HepG2 (cell line): ENCODE data around the gene CEP68. TPM values are rescaled to one million over a fixed set of nuclear protein-coding genes. Genes with fewer than 3 reads are reported as not detected.
A peak's percentile ranks its signal among the peaks of the same experiment; 100 is the strongest.

Experiments used
- ATAD3A ChIP-seq: sonication (generic); formaldehyde crosslinking; IDR thresholded peaks from 2 replicates; pipeline ENCODE4 v1.4.0; 2020; ENCODE audit warnings: missing genetic modification reagents
- ERF ChIP-seq: IDR thresholded peaks from 2 replicates; pipeline ENCODE4 v1.6.1; 2018; ENCODE audit warnings: missing biosample characterization, missing genetic modification reagents
- FIP1L1 ChIP-seq: fragments of 200-400 bp; formaldehyde crosslinking; IDR thresholded peaks from 2 replicates; pipeline ENCODE4 v1.6.1; 2018; ENCODE audit warnings: low read depth, mild to moderate bottlenecking, low read length, moderate library complexity, borderline replicate concordance; ENCODE audit not compliant: insufficient read depth
- HNRNPLL ChIP-seq: fragments of 200-400 bp; formaldehyde crosslinking; IDR thresholded peaks from 2 replicates; pipeline ENCODE4 v1.6.1; 2017; ENCODE audit warnings: mild to moderate bottlenecking, low read depth, low read length; ENCODE audit not compliant: poor library complexity, severe bottlenecking
- MED1 ChIP-seq: sonication (generic); formaldehyde crosslinking; IDR thresholded peaks from 2 replicates; pipeline ENCODE4 v1.4.0; 2020; ENCODE audit warnings: missing genetic modification reagents
- ONECUT2 ChIP-seq: sonication (generic); formaldehyde crosslinking; IDR thresholded peaks from 2 replicates; pipeline ENCODE4 v1.4.0; 2020; ENCODE audit warnings: missing genetic modification reagents
- PHF5A ChIP-seq: IDR thresholded peaks from one replicate; pipeline ENCODE4 v1.6.1; 2018; ENCODE audit warnings: low read depth, missing genetic modification reagents; ENCODE audit not compliant: unreplicated experiment
- PRDM4 ChIP-seq: sonication (generic); formaldehyde crosslinking; IDR thresholded peaks from 2 replicates; pipeline ENCODE4 v1.9.0; 2021; ENCODE audit warnings: missing genetic modification reagents, borderline replicate concordance
- UBTF ChIP-seq: sonication (generic); formaldehyde crosslinking; IDR thresholded peaks from 2 replicates; pipeline ENCODE4 v1.4.0; 2020; ENCODE audit warnings: mild to moderate bottlenecking, missing genetic modification reagents
- ZBTB38 ChIP-seq: sonication (generic); formaldehyde crosslinking; IDR thresholded peaks from 2 replicates; pipeline ENCODE4 v1.5.1; 2020; ENCODE audit warnings: mild to moderate bottlenecking, missing genetic modification reagents
- ZFP1 ChIP-seq: IDR thresholded peaks from 2 replicates; pipeline ENCODE4 v1.6.1; 2016
- ZFP36L2 ChIP-seq: sonication (generic); formaldehyde crosslinking; IDR thresholded peaks from 2 replicates; pipeline ENCODE4 v1.4.0; 2020; ENCODE audit warnings: missing genetic modification reagents
- ZNF790 ChIP-seq: sonication (generic); formaldehyde crosslinking; IDR thresholded peaks from 2 replicates; pipeline ENCODE4 v1.8.0; 2022; ENCODE audit warnings: missing genetic modification reagents, mild to moderate bottlenecking, borderline replicate concordance
- polyA plus RNA-seq, 8 experiments: library from polyadenylated mRNA; depleted of rRNA in 3 of 8; stranded (reverse) in 7 of 8; unstranded in 1 of 8; fragments of >200 nt; fragmentation: Illumina TruSeq in 4 of 8; extraction: Trizol in 4 of 8; gene quantifications; 2 replicates each; pipeline versions ENCODE4 v1.2.1 to v1.2.3, GENCODE V29; 2011 to 2016; ENCODE audit warnings: low read depth in 4 of 8, missing spikeins in 1 of 8, mixed read lengths in 1 of 8; ENCODE audit not compliant: insufficient read depth in 1 of 8
- total RNA-seq, 5 experiments: library from RNA; depleted of rRNA; stranded (reverse); fragments of >200 nt; fragmentation: Illumina TruSeq; extraction: Trizol; gene quantifications; 2 replicates each; pipeline ENCODE4 v1.2.3, GENCODE V29; 2016; ENCODE audit warnings: low read depth in 1 of 5
- TF ChIP-seq, protein P1 (sequence below): sonication (generic); formaldehyde crosslinking; IDR thresholded peaks from 2 replicates; pipeline ENCODE4 v1.4.0; 2020; ENCODE audit warnings: missing genetic modification reagents
- TF ChIP-seq, protein P2 (sequence below): fragments of 450-650 bp; IDR thresholded peaks from 2 replicates; pipeline ENCODE4 v1.6.1; 2017
- TF ChIP-seq, protein P3 (sequence below): sonication (generic); formaldehyde crosslinking; IDR thresholded peaks from 2 replicates; pipeline ENCODE4 v1.8.1; 2022; ENCODE audit warnings: low read depth, mild to moderate bottlenecking, missing genetic modification reagents
- TF ChIP-seq, protein P4 (sequence below): sonication (generic); formaldehyde crosslinking; IDR thresholded peaks from 2 replicates; pipeline ENCODE4 v1.4.0; 2020; ENCODE audit warnings: missing genetic modification reagents

Gene CEP68
- total and polyA plus RNA-seq, 2 of the 13 experiments (the other 11 are each of a cell fraction or from before 2014, with no cell fraction given) = 5.7 to 9.3 TPM

DNA sequence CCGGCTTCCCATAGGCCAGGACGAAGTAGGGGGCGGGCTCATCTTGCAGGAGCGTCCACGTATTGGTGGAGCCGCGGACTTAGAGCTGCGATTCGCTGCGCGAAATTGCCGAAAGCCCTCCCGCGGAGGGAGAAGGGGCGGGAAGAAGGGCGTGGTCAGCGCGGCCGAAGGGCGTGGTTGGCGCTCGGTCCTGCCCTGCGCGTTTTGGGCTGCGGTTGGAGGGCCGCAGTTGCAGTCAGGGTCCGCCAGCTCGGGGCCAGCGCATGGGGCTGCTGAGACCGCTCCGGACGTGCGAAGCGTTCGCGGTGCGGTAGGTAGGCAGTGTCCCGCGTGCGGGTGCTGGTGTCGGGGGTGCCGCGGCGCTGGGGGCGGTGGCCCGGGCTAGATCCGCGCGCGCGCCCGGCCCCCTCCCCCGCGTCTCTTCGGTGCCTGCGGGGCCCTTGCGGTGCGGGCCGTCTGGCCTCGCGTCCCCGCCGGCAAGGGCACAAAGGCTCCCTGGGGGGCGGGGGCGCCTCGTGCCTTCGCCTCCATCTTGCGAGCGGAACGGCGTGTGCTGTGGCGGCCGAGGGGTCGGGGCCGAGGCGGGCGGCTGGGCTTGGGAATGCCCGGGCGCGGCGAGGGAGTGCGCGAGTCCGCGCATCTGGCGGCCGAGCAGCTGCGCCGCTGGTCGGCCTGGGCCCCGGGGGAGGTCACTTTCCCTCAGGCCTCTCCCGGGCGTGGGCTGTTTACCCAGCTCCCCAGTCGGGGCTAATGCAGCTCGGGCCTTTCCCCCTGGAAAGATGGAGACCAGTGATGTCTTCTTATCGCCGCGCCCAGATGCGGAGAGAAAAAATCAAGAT is at the start of gene CEP68 (continued):
- peak; percentile 93 for TF ChIP-seq PHF5A
- TF ChIP-seq ZNF790 = peak; percentile 90; the same call in 1 of the 2 replicates
- peak; percentile 96 for TF ChIP-seq UBTF (CRISPR knock-in tag)
- TF ChIP-seq, protein P1, sequence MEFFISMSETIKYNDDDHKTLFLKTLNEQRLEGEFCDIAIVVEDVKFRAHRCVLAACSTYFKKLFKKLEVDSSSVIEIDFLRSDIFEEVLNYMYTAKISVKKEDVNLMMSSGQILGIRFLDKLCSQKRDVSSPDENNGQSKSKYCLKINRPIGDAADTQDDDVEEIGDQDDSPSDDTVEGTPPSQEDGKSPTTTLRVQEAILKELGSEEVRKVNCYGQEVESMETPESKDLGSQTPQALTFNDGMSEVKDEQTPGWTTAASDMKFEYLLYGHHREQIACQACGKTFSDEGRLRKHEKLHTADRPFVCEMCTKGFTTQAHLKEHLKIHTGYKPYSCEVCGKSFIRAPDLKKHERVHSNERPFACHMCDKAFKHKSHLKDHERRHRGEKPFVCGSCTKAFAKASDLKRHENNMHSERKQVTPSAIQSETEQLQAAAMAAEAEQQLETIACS (CRISPR knock-in tag) = peak; percentile 73
- TF ChIP-seq ONECUT2 (CRISPR knock-in tag) = no peak
- TF ChIP-seq ZFP1 = 0 out of 2 replicates have a peak, but pooled peaks have one; percentile 19
- TF ChIP-seq ZFP36L2 (CRISPR knock-in tag) = no peak
- TF ChIP-seq ATAD3A (CRISPR knock-in tag) = no peak
- TF ChIP-seq MED1 = peak; percentile 65
- TF ChIP-seq, protein P2, sequence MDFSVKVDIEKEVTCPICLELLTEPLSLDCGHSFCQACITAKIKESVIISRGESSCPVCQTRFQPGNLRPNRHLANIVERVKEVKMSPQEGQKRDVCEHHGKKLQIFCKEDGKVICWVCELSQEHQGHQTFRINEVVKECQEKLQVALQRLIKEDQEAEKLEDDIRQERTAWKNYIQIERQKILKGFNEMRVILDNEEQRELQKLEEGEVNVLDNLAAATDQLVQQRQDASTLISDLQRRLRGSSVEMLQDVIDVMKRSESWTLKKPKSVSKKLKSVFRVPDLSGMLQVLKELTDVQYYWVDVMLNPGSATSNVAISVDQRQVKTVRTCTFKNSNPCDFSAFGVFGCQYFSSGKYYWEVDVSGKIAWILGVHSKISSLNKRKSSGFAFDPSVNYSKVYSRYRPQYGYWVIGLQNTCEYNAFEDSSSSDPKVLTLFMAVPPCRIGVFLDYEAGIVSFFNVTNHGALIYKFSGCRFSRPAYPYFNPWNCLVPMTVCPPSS = no peak
- no peak for TF ChIP-seq PRDM4 (CRISPR knock-in tag)
- TF ChIP-seq ERF = peak; percentile 94
- TF ChIP-seq, protein P3, sequence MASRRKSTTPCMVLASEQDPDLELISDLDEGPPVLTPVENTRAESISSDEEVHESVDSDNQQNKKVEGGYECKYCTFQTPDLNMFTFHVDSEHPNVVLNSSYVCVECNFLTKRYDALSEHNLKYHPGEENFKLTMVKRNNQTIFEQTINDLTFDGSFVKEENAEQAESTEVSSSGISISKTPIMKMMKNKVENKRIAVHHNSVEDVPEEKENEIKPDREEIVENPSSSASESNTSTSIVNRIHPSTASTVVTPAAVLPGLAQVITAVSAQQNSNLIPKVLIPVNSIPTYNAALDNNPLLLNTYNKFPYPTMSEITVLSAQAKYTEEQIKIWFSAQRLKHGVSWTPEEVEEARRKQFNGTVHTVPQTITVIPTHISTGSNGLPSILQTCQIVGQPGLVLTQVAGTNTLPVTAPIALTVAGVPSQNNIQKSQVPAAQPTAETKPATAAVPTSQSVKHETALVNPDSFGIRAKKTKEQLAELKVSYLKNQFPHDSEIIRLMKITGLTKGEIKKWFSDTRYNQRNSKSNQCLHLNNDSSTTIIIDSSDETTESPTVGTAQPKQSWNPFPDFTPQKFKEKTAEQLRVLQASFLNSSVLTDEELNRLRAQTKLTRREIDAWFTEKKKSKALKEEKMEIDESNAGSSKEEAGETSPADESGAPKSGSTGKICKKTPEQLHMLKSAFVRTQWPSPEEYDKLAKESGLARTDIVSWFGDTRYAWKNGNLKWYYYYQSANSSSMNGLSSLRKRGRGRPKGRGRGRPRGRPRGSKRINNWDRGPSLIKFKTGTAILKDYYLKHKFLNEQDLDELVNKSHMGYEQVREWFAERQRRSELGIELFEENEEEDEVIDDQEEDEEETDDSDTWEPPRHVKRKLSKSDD (CRISPR knock-in tag) = peak; percentile 66; the same call in 1 of the 2 replicates
- peak; percentile 94 for TF ChIP-seq HNRNPLL
- TF ChIP-seq, protein P4, sequence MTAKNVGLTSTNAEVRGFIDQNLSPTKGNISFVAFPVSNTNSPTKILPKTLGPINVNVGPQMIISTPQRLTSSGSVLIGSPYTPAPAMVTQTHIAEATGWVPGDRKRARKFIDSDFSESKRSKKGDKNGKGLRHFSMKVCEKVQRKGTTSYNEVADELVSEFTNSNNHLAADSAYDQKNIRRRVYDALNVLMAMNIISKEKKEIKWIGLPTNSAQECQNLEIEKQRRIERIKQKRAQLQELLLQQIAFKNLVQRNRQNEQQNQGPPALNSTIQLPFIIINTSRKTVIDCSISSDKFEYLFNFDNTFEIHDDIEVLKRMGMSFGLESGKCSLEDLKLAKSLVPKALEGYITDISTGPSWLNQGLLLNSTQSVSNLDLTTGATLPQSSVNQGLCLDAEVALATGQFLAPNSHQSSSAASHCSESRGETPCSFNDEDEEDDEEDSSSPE (CRISPR knock-in tag) = peak; percentile 90
- TF ChIP-seq FIP1L1 = no peak
- TF ChIP-seq ZBTB38 (CRISPR knock-in tag) = peak; percentile 69
